Ecto neural progenitor cell (in vitro differentiated cells): ENCODE results near the gene ABTB2.

Source experiments
- DNase-seq: peaks from one replicate; pipeline ENCODE4 v3.0.0-alpha.2; 2018; ENCODE audit warnings: low spot score

Gene ABTB2

DNA sequence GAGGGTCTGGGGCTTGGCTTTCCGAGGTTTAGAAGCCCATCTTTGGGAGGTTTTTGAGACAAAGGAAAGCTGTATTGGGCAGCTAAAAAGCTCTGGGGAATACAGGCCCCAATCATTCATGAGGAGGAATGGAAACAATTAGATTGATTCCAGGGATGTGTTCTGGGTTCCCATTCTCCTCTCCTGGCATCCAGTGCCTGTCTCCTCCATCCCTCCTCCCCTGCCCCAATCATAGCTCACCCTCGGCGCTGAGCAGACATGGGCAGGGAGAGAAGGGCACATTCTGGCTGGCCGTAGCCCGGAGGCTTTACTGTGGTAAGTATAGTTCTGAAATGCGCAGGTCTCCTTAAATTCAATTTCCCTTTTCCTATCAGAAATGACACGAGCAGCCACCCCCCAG lies 42.4 kb downstream of the ABTB2 start:
- DNase-seq: no peak

DNA sequence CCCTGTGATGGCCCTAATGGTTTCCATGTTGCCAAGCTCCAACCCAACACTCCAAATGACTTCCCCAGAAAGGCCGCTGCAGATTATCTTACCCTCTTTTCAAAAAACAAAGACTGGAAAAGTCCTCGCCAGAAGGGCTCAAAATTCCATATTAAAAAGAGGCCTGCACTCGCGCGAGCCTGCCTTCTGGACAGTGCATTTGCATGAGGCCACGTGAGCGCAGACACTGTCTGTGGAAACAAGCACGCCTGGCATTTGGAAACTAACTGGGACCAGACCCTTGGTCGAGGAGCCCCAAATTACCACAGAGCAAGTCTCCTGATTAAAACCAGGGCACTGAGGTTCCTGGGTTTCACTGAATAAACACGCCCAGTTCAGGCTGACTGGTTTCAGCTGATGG lies 42.9 kb downstream of the ABTB2 start:
- no peak for DNase-seq

DNA sequence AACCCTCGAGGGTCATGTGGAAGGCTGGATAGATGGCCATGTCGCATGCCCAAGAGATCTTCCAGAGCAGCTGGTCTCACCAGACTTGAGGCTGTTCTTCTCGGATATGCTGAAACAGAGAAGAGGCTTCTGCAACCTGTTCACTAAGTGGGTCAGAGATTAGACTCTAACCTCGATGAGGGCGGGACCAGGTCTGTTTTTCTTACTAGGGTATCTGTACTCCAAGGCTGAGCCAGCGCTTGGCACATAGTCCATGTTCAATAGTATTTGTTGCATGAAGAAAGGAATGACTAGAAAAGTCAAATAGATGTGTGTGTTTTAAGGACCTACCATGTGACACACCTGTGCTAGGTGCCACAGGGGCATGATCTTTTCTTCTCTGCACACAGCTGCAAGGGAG lies 43.6 kb downstream of the ABTB2 start:
- no peak for DNase-seq

- DNase-seq: no peak
Measured at GRCh38 chr11:34313099-34313517, 44.7 kb downstream of the ABTB2 start.

DNA sequence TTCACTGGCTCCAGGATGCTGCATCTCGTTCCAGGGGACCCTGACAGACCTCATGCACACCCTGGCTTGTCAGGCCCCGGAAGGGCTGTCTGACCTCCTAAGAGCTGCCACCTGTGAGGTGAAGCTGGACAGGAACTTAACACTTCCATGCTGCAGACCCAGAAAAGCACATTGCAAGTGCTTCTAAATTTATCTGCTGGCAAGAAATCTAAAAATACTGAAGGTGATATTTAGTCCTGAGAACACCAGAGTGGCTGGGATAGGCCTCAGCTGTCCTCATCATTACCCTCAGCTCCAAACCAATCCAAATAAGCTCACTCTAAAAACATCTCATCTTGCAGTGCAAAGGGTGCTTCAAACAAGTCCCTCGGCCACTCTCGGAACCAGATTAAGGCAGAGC lies 46.7 kb downstream of the ABTB2 start:
- no peak for DNase-seq

DNA sequence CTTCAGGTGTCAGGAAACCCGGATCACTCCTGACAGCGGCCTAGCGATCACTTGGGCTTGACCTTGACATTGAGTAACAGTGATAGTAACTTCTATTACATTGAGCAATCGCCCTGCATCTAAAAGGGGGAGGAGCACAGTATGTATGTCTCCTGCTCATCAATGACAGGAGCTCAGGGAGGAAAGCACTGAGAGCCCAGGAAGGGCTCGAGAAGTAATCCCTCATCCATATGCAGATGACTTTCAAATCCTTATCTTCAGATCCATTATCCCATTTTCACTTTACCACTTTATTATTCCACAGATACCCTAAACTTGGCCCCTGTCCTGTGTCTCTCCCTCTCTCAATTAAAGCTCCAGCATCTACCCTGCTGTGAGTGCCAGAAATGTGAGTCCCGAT lies 47.8 kb downstream of the ABTB2 start:
- DNase-seq: no peak

GRCh38 chr11:34308913-34309585 lies 48.8 kb downstream of the ABTB2 start:
- no peak for DNase-seq

DNA sequence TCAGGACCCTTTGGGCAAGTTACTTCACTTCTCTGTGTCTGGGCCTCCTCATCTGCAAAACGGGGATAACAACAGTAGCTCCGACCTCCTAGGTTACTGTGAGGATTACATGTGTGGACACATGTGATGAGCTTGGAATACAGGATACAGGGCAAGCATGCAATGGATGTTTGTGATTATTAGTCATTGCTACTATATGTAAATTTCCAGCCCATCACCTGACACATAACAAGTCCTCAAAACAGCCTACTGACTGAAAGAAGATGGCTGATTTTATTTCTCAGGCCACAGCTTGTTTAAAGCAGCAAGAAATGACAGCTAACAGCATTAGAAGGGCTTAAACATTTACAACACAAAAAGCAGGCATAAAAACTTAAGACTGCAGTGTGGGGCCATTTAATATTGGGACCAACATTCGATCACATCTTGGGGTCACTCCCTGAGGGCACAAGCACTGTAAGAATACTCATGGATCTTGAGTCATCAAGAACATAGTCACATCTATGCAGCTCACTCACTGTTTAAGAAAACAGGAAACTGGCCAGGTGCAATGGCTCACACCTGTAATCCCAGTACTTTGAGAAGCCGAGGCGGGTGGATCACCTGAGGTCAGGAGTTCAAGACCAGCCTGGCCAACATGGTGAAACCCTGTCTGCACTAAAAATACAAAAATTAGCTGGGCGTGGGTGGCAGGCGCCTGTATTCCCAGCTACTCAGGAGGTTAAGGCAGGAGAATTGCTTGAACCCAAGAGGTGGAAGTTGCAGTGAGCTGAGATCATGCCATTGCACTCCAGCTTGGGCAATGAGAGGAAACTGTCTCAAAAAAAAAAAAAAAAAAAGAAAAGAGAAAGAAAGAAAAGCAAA lies 49.5 kb downstream of the ABTB2 start:
- DNase-seq: no peak

DNA sequence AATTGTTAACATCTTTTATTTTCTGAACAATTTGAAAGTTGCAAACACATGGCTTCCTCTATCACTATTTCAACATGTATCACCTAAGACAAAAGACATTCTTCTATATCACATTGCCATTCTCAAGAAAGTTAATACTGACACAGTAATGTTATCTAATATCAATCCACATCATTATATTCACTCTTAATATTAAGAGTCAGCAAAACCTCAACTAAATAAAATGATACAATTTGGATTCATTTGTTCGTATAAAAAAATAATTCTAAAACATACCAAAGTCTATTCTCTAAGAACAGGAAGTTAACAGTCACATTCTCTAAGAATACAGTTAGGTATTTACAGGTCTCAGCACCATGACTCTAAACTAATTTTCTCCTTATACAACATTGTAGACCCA lies 52.0 kb downstream of the ABTB2 start:
- DNase-seq: no peak

DNA sequence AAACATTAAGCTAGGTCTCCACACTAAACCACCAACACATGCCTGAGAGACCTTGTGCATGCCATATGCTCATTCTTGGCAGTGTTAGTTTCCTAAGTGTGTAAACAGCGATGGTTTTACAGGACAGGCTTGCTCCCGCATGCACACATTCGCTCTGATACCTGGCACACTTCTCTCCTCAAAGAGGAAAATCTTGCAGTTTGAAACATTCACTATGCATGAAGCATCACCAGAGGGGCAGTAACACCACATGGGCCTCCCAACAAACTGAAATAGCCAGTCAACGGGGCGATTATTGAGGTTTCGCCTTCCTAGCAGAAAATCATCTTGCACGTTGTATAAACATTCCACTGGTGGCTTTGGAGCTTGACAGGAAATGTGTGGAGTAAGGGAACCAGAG lies 52.6 kb downstream of the ABTB2 start:
- DNase-seq: no peak

GRCh38 chr11:34303028-34303570 lies 54.7 kb downstream of the ABTB2 start:
- no peak for DNase-seq

GRCh38 chr11:34302046-34302921 lies 55.5 kb downstream of the ABTB2 start:
- DNase-seq: no peak

DNA sequence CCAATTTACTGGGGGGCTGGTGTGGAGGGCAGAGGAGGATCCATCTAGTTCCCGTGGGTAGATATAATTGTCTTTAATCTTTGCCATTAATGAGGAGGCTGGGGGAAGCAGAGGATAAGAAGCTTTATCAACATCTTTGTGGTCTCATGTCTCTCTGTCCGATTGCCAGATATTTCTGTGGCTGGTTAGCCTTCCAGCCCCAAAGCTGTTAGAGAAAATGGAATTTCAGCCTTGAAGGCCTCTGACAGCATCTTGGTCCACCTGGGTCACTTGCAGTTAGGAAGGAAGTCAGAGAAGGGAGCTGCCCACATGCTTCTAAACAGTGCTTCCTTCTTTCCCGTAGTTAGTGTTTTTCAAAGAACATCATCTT lies 56.9 kb downstream of the ABTB2 start:
- DNase-seq: no peak

- no peak for DNase-seq
Measured at GRCh38 chr11:34300026-34300925, 57.5 kb downstream of the ABTB2 start.

- no peak for DNase-seq
Measured at GRCh38 chr11:34299284-34299972, 58.4 kb downstream of the ABTB2 start.

DNA sequence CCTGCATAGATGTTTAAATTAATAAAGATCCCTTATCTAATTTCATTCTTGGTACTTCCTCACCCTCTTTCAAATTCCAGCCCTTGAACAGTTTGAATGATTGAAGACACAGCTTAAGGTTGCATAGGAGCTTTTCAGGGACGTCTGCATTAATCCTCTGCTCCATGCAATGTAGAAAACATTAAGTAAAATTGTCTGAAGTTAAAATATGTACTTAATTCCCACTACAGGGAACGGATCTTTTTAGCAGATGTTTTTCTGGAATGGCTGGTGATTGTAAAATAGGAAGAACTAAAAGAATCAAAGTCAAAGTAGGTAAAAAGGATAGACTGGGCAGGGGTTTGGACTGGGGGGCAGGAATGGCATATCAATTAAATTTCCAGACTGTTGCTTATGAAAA lies 58.9 kb downstream of the ABTB2 start:
- DNase-seq: no peak

- no peak for DNase-seq
Measured at GRCh38 chr11:34296412-34296811, 61.4 kb downstream of the ABTB2 start.

GRCh38 chr11:34292546-34292945 lies 65.3 kb downstream of the ABTB2 start:
- DNase-seq: no peak

- no peak for DNase-seq
Measured at GRCh38 chr11:34292111-34292510, 65.7 kb downstream of the ABTB2 start.

DNA sequence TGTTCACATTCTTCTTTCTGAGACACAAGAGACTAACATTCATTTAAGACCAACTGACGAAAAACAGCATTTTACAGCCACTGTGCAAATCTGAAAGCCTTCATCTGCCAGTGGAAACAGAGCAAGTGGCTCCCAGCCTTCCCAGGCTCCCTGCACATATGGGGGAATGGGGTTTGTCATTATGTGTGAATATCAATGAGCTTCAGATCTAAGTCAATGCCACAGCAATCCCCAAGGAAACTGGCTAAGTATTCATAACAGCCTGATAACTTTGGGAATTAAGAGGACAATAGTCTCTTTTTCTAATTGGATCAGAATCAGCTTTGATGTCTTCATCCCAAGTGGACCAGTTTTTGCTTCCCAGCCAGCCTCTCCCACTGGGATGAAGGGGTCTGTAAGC lies 66.9 kb downstream of the ABTB2 start:
- DNase-seq: no peak

- no peak for DNase-seq
Measured at GRCh38 chr11:34288492-34288891, 69.3 kb downstream of the ABTB2 start.
